Neural cell (in vitro differentiated cells): ENCODE measurements around the gene ANKRD33B. TPM values are rescaled to one million over a fixed set of nuclear protein-coding genes. Genes with fewer than 3 reads are reported as not detected.

Experiments
- H2AFZ ChIP-seq: fragments of 200-600, 300-800 bp; sonication (generic), shearing (Covaris generic); 2 replicates; pipeline ENCODE4 v1.6.0; 2014; ENCODE audit warnings: low read depth, mild to moderate bottlenecking, antibody characterized with exemption, low read length, moderate library complexity
- H3F3A ChIP-seq: fragments of 200-600 bp; shearing (Covaris generic); 2 replicates; pipeline ENCODE4 v1.6.1; 2016; ENCODE audit warnings: mild to moderate bottlenecking, moderate library complexity, mixed read lengths, antibody characterized with exemption, low read length; ENCODE audit not compliant: insufficient read depth, poor library complexity, severe bottlenecking
- H3K27ac ChIP-seq: fragments of 200-600, 300-800 bp; sonication (generic), shearing (Covaris generic); 2 replicates; pipeline ENCODE4 v1.5.1; 2014; ENCODE audit warnings: mild to moderate bottlenecking, low read length, moderate library complexity
- H3K27me3 ChIP-seq: fragments of 300-800, 200-600 bp; sonication (generic), shearing (Covaris generic); 2 replicates; pipeline ENCODE4 v1.6.0; 2014; ENCODE audit warnings: mild to moderate bottlenecking, low read depth, low read length, moderate library complexity; ENCODE audit not compliant: insufficient read depth
- H3K36me3 ChIP-seq: fragments of 300-800, 200-600 bp; sonication (generic), shearing (Covaris generic); 2 replicates; pipeline ENCODE4 v1.5.1; 2014; ENCODE audit warnings: mild to moderate bottlenecking, antibody characterized with exemption, low read length, moderate library complexity; ENCODE audit not compliant: insufficient read depth
- H3K4me2 ChIP-seq: fragments of 300-800, 200-600 bp; sonication (generic), shearing (Covaris generic); 2 replicates; pipeline ENCODE4 v1.6.0; 2014; ENCODE audit warnings: mild to moderate bottlenecking, low read length
- H3K4me3 ChIP-seq: fragments of 300-800, 200-600 bp; sonication (generic), shearing (Covaris generic); 2 replicates; pipeline ENCODE4 v1.5.1; 2014; ENCODE audit warnings: mild to moderate bottlenecking, low read length, moderate library complexity
- H3K79me2 ChIP-seq: fragments of 200-600 bp; shearing (Covaris generic); replicated peaks from 2 replicates; pipeline ENCODE4 v1.6.0; 2014; ENCODE audit warnings: mild to moderate bottlenecking, low read length, moderate library complexity; ENCODE audit not compliant: insufficient read depth
- H3K9ac ChIP-seq: fragments of 300-800, 200-600 bp; sonication (generic), shearing (Covaris generic); 2 replicates; pipeline ENCODE4 v1.6.1; 2016; ENCODE audit warnings: mild to moderate bottlenecking, low read length, mixed read lengths
- H3K9me2 ChIP-seq: fragments of 200-600 bp; shearing (Covaris generic); 2 replicates; pipeline ENCODE4 v1.6.1; 2016; ENCODE audit warnings: mild to moderate bottlenecking, low read length, mixed read lengths; ENCODE audit not compliant: insufficient read depth
- H3K9me3 ChIP-seq: fragments of 200-600, 300-800 bp; sonication (generic), shearing (Covaris generic); 2 replicates; pipeline ENCODE4 v1.6.1; 2016; ENCODE audit warnings: mild to moderate bottlenecking, mixed run types, low read length, moderate library complexity, mixed read lengths
- H4K20me1 ChIP-seq: fragments of 200-600 bp; shearing (Covaris generic); 2 replicates; pipeline ENCODE4 v1.6.1; 2016; ENCODE audit warnings: mild to moderate bottlenecking, mixed run types; ENCODE audit not compliant: insufficient read depth
- EP300 ChIP-seq: fragments of 450-650 bp; conservative IDR thresholded peaks from 2 replicates; pipeline ENCODE4 v1.6.1; 2014; ENCODE audit warnings: antibody characterized with exemption, mild to moderate bottlenecking, moderate library complexity; ENCODE audit not compliant: poor library complexity, severe bottlenecking
- EZH2 ChIP-seq: fragments of 200-600, 300-800 bp; shearing (Covaris generic), sonication (generic); IDR thresholded peaks from 2 replicates; pipeline ENCODE4 v1.6.1; 2014; ENCODE audit warnings: antibody characterized with exemption, low read length, borderline replicate concordance, mild to moderate bottlenecking; ENCODE audit not compliant: insufficient read depth, poor library complexity, severe bottlenecking
- MXI1 ChIP-seq: fragments of 450-650 bp; conservative IDR thresholded peaks from 2 replicates; pipeline ENCODE4 v1.6.1; 2014; ENCODE audit warnings: antibody characterized with exemption, mild to moderate bottlenecking; ENCODE audit not compliant: poor library complexity, severe bottlenecking
- POLR2AphosphoS5 ChIP-seq: IDR thresholded peaks from 2 replicates; pipeline ENCODE4 v1.6.1; 2012
- RAD21 ChIP-seq: fragments of 450-650 bp; conservative IDR thresholded peaks from 2 replicates; pipeline ENCODE4 v1.6.1; 2014; ENCODE audit warnings: antibody characterized with exemption, mild to moderate bottlenecking, moderate library complexity
- SMC3 ChIP-seq: fragments of 450-650 bp; conservative IDR thresholded peaks from 2 replicates; pipeline ENCODE4 v1.6.1; 2014; ENCODE audit warnings: antibody characterized with exemption, mild to moderate bottlenecking, moderate library complexity; ENCODE audit not compliant: poor library complexity
- TAF1 ChIP-seq: IDR thresholded peaks from 2 replicates; pipeline ENCODE4 v1.6.1; 2012; ENCODE audit warnings: low read depth
- polyA plus RNA-seq: library from polyadenylated mRNA; depleted of rRNA; stranded (reverse); fragments of >200 nt; gene quantifications from 2 replicates; pipeline ENCODE4 v1.2.3, GENCODE V29; 2014
- TF ChIP-seq, protein P1 (sequence below): fragments of 450-650 bp; IDR thresholded peaks from 2 replicates; pipeline ENCODE4 v1.5.1; 2014; ENCODE audit warnings: antibody characterized with exemption, mild to moderate bottlenecking, moderate library complexity; ENCODE audit not compliant: poor library complexity, severe bottlenecking
- TF ChIP-seq, protein P2 (sequence below): IDR thresholded peaks from 2 replicates; pipeline ENCODE4 v1.6.1; 2012; ENCODE audit warnings: borderline replicate concordance

The ANKRD33B gene
- polyA plus RNA-seq, 1 donor from 2014 or later, result not detected

GRCh38 chr5:10678244-10678643, 114.4 kb downstream of the ANKRD33B start:
- Histone ChIP-seq H4K20me1 (no peaks in the 10 kb centered on the region), H3K4me3 (no peak overlapping the region), H2AFZ (no peak overlapping the region), H3K9me3 (no peaks in the 10 kb centered on the region), H3K36me3 (no peaks in the 10 kb centered on the region), H3K9me2 (no peaks in the 10 kb centered on the region), H3K27ac (no peak overlapping the region), H3K4me2 (no peak overlapping the region), H3K9ac (no peak overlapping the region), H3K27me3 (no peaks in the 10 kb centered on the region), H3K79me2 (no peaks in the 10 kb centered on the region), H3F3A (no peaks in the 10 kb centered on the region)
- TF ChIP-seq RAD21 (no peak), POLR2AphosphoS5 (no peak), EP300 (no peak), SMC3 (no peak), TAF1 (no peak), MXI1 (no peak), EZH2 (no peak)
- TF ChIP-seq, protein P1, sequence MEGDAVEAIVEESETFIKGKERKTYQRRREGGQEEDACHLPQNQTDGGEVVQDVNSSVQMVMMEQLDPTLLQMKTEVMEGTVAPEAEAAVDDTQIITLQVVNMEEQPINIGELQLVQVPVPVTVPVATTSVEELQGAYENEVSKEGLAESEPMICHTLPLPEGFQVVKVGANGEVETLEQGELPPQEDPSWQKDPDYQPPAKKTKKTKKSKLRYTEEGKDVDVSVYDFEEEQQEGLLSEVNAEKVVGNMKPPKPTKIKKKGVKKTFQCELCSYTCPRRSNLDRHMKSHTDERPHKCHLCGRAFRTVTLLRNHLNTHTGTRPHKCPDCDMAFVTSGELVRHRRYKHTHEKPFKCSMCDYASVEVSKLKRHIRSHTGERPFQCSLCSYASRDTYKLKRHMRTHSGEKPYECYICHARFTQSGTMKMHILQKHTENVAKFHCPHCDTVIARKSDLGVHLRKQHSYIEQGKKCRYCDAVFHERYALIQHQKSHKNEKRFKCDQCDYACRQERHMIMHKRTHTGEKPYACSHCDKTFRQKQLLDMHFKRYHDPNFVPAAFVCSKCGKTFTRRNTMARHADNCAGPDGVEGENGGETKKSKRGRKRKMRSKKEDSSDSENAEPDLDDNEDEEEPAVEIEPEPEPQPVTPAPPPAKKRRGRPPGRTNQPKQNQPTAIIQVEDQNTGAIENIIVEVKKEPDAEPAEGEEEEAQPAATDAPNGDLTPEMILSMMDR, result no peak
- TF ChIP-seq, protein P2, sequence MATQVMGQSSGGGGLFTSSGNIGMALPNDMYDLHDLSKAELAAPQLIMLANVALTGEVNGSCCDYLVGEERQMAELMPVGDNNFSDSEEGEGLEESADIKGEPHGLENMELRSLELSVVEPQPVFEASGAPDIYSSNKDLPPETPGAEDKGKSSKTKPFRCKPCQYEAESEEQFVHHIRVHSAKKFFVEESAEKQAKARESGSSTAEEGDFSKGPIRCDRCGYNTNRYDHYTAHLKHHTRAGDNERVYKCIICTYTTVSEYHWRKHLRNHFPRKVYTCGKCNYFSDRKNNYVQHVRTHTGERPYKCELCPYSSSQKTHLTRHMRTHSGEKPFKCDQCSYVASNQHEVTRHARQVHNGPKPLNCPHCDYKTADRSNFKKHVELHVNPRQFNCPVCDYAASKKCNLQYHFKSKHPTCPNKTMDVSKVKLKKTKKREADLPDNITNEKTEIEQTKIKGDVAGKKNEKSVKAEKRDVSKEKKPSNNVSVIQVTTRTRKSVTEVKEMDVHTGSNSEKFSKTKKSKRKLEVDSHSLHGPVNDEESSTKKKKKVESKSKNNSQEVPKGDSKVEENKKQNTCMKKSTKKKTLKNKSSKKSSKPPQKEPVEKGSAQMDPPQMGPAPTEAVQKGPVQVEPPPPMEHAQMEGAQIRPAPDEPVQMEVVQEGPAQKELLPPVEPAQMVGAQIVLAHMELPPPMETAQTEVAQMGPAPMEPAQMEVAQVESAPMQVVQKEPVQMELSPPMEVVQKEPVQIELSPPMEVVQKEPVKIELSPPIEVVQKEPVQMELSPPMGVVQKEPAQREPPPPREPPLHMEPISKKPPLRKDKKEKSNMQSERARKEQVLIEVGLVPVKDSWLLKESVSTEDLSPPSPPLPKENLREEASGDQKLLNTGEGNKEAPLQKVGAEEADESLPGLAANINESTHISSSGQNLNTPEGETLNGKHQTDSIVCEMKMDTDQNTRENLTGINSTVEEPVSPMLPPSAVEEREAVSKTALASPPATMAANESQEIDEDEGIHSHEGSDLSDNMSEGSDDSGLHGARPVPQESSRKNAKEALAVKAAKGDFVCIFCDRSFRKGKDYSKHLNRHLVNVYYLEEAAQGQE, result no peak

DNA sequence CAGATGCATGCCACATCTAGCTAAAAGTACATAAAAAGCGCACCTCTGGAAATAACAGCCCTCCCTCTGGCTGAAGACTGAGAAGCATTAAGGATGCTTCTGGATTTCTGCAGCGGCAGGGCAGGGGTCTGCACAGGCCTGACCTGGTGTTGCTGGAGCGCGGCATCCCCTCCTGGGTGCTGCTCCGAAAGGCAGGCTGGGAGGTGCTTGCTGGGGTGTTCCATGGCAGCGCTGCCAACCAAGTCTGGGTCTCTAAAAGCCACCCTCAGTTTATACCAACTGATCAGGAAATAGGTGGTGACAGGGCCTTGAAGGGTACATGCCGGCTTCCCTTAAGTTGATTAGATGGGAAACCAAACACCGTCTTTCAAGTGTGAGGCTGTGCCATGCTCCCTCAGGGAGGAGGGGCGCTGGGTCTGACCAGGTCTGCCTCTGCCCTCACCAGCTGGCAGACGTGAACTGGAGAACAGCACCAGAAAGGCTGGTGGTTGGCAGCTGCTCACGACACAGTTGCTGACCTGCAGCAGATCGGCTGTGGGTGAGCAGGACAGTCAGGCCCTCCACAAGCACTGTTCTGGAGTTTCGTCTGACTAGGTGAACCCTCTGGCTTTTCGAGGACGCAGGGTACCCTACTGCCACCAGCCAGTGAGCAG, 115.6 kb downstream of the ANKRD33B start:
- Histone ChIP-seq H3K4me3 (no peak overlapping the region), H3K9me2 (no peaks in the 10 kb centered on the region), H3K9me3 (no peaks in the 10 kb centered on the region), H3K36me3 (no peaks in the 10 kb centered on the region), H3K9ac (no peak overlapping the region), H3K27ac (no peak overlapping the region), H3K4me2 (no peak overlapping the region), H2AFZ (no peak overlapping the region), H3K27me3 (no peaks in the 10 kb centered on the region), H4K20me1 (no peaks in the 10 kb centered on the region), H3F3A (no peaks in the 10 kb centered on the region), H3K79me2 (no peaks in the 10 kb centered on the region)
- TF ChIP-seq RAD21 (no peak), MXI1 (no peak), SMC3 (no peak)
